Mesendoderm (in vitro differentiated cells): ENCODE data around the gene VPS11.

Source experiments
- DNase-seq: peaks from one replicate; pipeline ENCODE4 v3.0.0; 2013
- H2AK5ac ChIP-seq: 2 replicates; pipeline ENCODE4 v1.6.1; 2013; ENCODE audit warnings: low read length, inconsistent platforms
- H2BK120ac ChIP-seq: 2 replicates; pipeline ENCODE4 v1.6.1; 2013; ENCODE audit warnings: low read depth, mild to moderate bottlenecking, low read length, moderate library complexity, mixed read lengths
- H2BK15ac ChIP-seq: replicated peaks from 2 replicates; pipeline ENCODE4 v1.6.1; 2013; ENCODE audit warnings: low read depth, mild to moderate bottlenecking, moderate library complexity
- H2BK5ac ChIP-seq: 2 replicates; pipeline ENCODE4 v1.6.1; 2013; ENCODE audit warnings: low read length, inconsistent platforms
- H3K18ac ChIP-seq: 2 replicates; pipeline ENCODE4 v1.6.1; 2013; ENCODE audit warnings: mild to moderate bottlenecking, low read length, mixed read lengths
- H3K23ac ChIP-seq: one replicate; pipeline ENCODE4 v1.6.1; 2013; ENCODE audit warnings: low read length
- H3K27ac ChIP-seq: 2 replicates; pipeline ENCODE4 v1.5.1; 2013; ENCODE audit warnings: low read depth, mild to moderate bottlenecking, inconsistent platforms, low read length, moderate library complexity
- H3K27me3 ChIP-seq: 2 replicates; pipeline ENCODE4 v1.6.1; 2013; ENCODE audit warnings: low read length, control low read depth, mild to moderate bottlenecking, inconsistent platforms; ENCODE audit not compliant: insufficient read depth, poor library complexity
- H3K36me3 ChIP-seq: 2 replicates; pipeline ENCODE4 v1.6.1; 2013; ENCODE audit warnings: low read length, inconsistent platforms; ENCODE audit not compliant: control insufficient read depth, insufficient read depth
- H3K4ac ChIP-seq: one replicate; pipeline ENCODE4 v1.6.1; 2013; ENCODE audit warnings: low read depth, mild to moderate bottlenecking, low read length, moderate library complexity
- H3K4me1 ChIP-seq: 2 replicates; pipeline ENCODE4 v1.6.1; 2013; ENCODE audit warnings: low read depth, low read length, inconsistent platforms; ENCODE audit not compliant: control insufficient read depth
- H3K4me2 ChIP-seq: 2 replicates; pipeline ENCODE4 v1.6.1; 2013; ENCODE audit warnings: low read length
- H3K4me3 ChIP-seq: 2 replicates; pipeline ENCODE4 v1.5.1; 2013; ENCODE audit warnings: mild to moderate bottlenecking, low read length
- H3K56ac ChIP-seq: one replicate; pipeline ENCODE4 v1.6.1; 2013; ENCODE audit warnings: low read length
- H3K79me1 ChIP-seq: 2 replicates; pipeline ENCODE4 v1.6.1; 2013; ENCODE audit warnings: low read length, inconsistent platforms
- H3K79me2 ChIP-seq: 2 replicates; pipeline ENCODE4 v1.6.1; 2013; ENCODE audit warnings: mild to moderate bottlenecking, low read length; ENCODE audit not compliant: control insufficient read depth, insufficient read depth
- H3K9ac ChIP-seq: 2 replicates; pipeline ENCODE4 v1.6.1; 2013; ENCODE audit warnings: low read length, inconsistent platforms
- H4K5ac ChIP-seq: one replicate; pipeline ENCODE4 v1.6.1; 2013; ENCODE audit warnings: low read length
- H4K8ac ChIP-seq: one replicate; pipeline ENCODE4 v1.6.1; 2013; ENCODE audit warnings: low read depth, mild to moderate bottlenecking, control low read depth, low read length, moderate library complexity
- WGBS: extraction: QIAGEN DNeasy Blood & Tissue Kit; methylation state at CpG from one replicate; pipeline ENCODE4 v1.1.7; 2013; ENCODE audit warnings: low lambda C conversion rate, missing lambda C conversion rate; ENCODE audit not compliant: insufficient coverage; ENCODE audit errors: extremely low coverage; 5-methylcytosine and 5-hydroxymethylcytosine counted together

VPS11 gene

DNA sequence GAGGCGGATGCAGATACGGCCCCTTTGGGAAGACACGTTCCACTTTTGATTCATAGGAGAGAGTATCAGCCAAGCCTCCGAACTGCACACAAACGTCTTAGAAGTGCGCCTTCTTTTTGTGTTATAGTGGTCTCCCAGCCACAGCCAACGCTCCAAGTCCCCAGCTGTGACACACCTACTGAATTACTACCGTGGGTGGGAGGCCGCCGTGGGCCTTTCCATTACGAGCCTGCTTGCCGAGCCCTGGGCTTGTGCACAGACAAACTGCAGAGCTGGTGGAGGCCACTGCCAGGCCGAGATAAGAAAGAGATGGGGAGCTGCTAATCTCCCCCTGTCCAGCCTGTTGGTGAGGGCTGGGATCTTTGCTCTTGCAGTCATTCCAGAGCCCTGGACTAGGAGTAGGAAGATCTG lies 17.8 kb downstream of the VPS11 start:
- peak overlapping the region; percentile 67 for H3K4me3 ChIP-seq
- no peak overlapping the region for H2BK5ac ChIP-seq
- no peak overlapping the region for H2AK5ac ChIP-seq
- H3K27me3 ChIP-seq = no peaks in the 10 kb centered on the region
- H3K18ac ChIP-seq = no peak overlapping the region
- H3K9ac ChIP-seq = peak overlapping the region; percentile 83
- no peak overlapping the region for H3K4ac ChIP-seq
- H3K56ac ChIP-seq = peak overlapping the region; percentile 91
- peaks cover 7% of the 10 kb centered on the region for H3K79me2 ChIP-seq
- H2BK15ac ChIP-seq = no peak overlapping the region
- peaks cover 4% of the 10 kb centered on the region for H3K36me3 ChIP-seq
- no peak for DNase-seq
- peak overlapping the region; percentile 30 for H3K4me2 ChIP-seq
- H3K4me1 ChIP-seq = peaks cover 5% of the 10 kb centered on the region
- H3K79me1 ChIP-seq = peaks cover 6% of the 10 kb centered on the region
- H3K23ac ChIP-seq = no peak overlapping the region
- no peak overlapping the region for H3K27ac ChIP-seq
- H4K5ac ChIP-seq = no peak overlapping the region
- no peak overlapping the region for H4K8ac ChIP-seq
- WGBS = no CpG with 5 or more reads among the region's 13 CpGs
- no peak overlapping the region for H2BK120ac ChIP-seq

DNA sequence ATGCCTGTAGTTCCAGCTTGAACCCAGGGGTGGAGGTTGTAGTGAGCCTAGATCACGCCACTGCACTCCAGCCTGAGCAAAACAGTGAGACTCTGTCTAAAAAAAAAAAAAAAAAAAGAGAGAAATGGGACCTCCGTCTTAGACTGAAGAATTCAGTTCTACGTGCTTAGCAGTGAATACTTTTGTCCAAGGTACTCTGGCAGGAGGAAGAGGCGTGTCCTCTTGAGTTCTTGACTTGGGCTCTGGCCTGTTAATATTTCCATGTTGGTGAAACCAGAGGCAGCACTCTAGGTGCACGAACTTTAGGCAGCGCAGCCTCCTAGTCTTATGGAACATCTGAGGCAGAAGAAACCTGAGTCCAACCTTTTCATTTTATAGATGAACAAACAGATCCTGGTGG lies 19.5 kb downstream of the VPS11 start:
- no peak overlapping the region for H2BK120ac ChIP-seq
- no peaks in the 10 kb centered on the region for H3K36me3 ChIP-seq
- H3K9ac ChIP-seq = no peak overlapping the region
- H2BK5ac ChIP-seq = no peak overlapping the region
- no peak overlapping the region for H3K4me3 ChIP-seq
- H4K5ac ChIP-seq = no peak overlapping the region
- no peak overlapping the region for H3K27ac ChIP-seq
- no peak overlapping the region for H3K4ac ChIP-seq
- DNase-seq = no peak
- no peak overlapping the region for H4K8ac ChIP-seq
- no CpG with 5 or more reads among the region's 6 CpGs for WGBS
- H3K4me2 ChIP-seq = no peak overlapping the region
- H3K56ac ChIP-seq = no peak overlapping the region
- peaks cover 7% of the 10 kb centered on the region for H3K79me2 ChIP-seq
- no peak overlapping the region for H3K23ac ChIP-seq
- peaks cover 6% of the 10 kb centered on the region for H3K79me1 ChIP-seq
- H2BK15ac ChIP-seq = no peak overlapping the region
- H2AK5ac ChIP-seq = no peak overlapping the region
- no peaks in the 10 kb centered on the region for H3K27me3 ChIP-seq
- H3K4me1 ChIP-seq = peaks cover 5% of the 10 kb centered on the region
- no peak overlapping the region for H3K18ac ChIP-seq

DNA sequence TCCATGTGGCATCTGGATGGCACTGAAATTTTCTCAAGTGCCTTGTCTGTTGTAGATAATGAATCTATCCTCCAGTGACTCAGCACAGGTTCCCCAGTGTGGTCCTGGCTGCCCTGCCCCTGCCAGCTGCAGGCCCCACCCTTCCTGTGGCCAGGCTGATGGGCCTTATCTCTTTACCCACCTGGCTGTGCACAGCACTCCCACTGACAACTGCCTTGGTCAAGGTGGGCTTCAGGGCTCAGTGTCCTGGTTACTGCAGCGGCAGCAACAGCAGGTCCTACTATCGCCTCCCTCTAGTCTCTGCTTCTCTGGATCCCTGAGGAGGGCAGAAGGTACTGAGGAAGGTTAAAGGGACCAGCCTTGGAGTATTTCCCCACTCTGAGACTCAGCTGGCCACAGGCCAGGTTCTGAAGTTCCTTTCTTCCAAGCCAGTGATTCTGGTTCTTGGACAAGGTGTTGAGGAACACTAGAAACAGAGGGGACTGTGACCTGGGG lies 20.2 kb downstream of the VPS11 start:
- no peak overlapping the region for H3K4me2 ChIP-seq
- H3K4me3 ChIP-seq = no peak overlapping the region
- H3K27me3 ChIP-seq = no peaks in the 10 kb centered on the region
- H2BK15ac ChIP-seq = no peak overlapping the region
- H3K79me2 ChIP-seq = peaks cover 12% of the 10 kb centered on the region
- H2AK5ac ChIP-seq = no peak overlapping the region
- H3K36me3 ChIP-seq = no peaks in the 10 kb centered on the region
- no CpG with 5 or more reads among the region's 2 CpGs for WGBS
- H3K23ac ChIP-seq = no peak overlapping the region
- no peak overlapping the region for H4K5ac ChIP-seq
- no peak overlapping the region for H3K9ac ChIP-seq
- no peak overlapping the region for H3K56ac ChIP-seq
- no peak for DNase-seq
- H4K8ac ChIP-seq = no peak overlapping the region
- no peak overlapping the region for H3K27ac ChIP-seq
- no peak overlapping the region for H2BK120ac ChIP-seq
- no peak overlapping the region for H2BK5ac ChIP-seq
- H3K79me1 ChIP-seq = peaks cover 11% of the 10 kb centered on the region
- H3K4me1 ChIP-seq = peaks cover 6% of the 10 kb centered on the region
- no peak overlapping the region for H3K18ac ChIP-seq
- H3K4ac ChIP-seq = no peak overlapping the region

DNA sequence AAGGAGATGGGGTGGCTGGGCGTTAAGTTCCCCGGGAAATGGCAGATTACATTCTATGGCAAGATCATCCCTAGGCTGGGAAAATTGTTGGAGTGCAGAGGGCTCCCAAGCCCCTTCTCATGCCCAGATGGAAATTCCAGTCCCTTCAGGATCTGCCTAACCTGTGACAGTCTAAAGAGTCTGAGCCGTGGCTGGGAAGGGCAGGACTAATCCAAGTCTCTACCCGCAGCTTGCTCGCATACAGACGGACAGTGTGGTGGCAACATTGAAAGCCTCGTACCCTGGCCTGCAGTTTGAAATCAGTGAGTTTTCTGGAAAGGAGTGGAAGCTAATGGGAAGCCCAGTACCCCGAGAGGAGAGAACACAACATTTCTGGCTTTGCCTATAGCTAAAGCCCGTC lies 20.8 kb downstream of the VPS11 start:
- Histone ChIP-seq H3K18ac (no peak overlapping the region), H3K79me2 (peaks cover 19% of the 10 kb centered on the region), H3K23ac (no peak overlapping the region), H3K79me1 (peaks cover 17% of the 10 kb centered on the region), H2BK120ac (no peak overlapping the region), H4K5ac (no peak overlapping the region), H2BK5ac (no peak overlapping the region), H3K36me3 (peaks cover 5% of the 10 kb centered on the region), H3K4me2 (no peak overlapping the region), H3K56ac (no peak overlapping the region), H3K4me1 (peaks cover 8% of the 10 kb centered on the region), H3K27me3 (no peaks in the 10 kb centered on the region), H2AK5ac (no peak overlapping the region), H3K27ac (no peak overlapping the region), H2BK15ac (no peak overlapping the region), H4K8ac (no peak overlapping the region), H3K9ac (no peak overlapping the region), H3K4me3 (no peak overlapping the region), H3K4ac (no peak overlapping the region)
- no CpG with 5 or more reads among the region's 9 CpGs for WGBS
- no peak for DNase-seq

DNA sequence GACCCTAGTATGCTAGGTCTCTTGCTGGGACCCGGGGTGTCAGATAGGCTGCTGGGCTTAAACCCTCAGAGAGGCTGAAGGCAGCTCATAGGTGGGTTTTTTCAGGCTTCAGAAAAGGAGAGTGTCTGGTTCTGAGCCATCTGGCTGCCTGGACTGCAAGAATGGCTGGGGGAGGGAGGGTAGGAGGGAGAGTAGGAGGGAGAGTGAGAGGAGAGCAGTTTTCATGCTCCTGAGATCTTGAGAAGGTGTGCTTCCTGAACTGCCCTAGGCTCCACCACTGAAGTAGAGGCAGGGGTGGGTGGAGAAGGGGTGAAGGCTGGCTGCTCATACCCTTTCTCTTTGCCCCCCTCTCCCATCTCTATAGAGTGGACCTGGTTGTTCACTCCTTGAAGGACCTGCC lies 21.7 kb downstream of the VPS11 start:
- WGBS = no CpG with 5 or more reads among the region's 1 CpG
- peaks cover 6% of the 10 kb centered on the region for H3K36me3 ChIP-seq

DNA sequence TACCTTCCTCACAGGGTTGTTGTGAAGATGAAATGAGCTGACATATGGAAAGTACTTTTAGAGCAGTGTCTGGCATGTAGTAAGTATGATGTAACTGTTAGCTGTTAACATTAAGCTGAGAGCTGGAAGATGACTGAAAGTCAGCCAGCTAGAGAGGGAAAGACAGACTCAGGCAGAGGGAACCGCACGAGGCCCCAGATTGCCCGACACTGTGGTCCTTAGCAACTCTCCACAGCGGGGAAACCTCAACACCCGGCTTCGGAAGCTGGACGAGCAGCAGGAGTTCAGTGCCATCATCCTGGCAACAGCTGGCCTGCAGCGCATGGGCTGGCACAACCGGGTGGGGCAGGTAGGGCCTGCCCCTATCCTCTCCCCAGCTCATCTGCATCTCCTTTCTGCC lies 23.6 kb downstream of the VPS11 start:
- peaks cover 12% of the 10 kb centered on the region for H3K79me1 ChIP-seq
- no peak overlapping the region for H3K4ac ChIP-seq
- H4K5ac ChIP-seq = no peak overlapping the region
- no peak overlapping the region for H3K56ac ChIP-seq
- no peak overlapping the region for H2BK5ac ChIP-seq
- peaks cover 6% of the 10 kb centered on the region for H3K36me3 ChIP-seq
- DNase-seq = no peak
- no peak overlapping the region for H3K4me3 ChIP-seq
- no peak overlapping the region for H2BK15ac ChIP-seq
- WGBS = no CpG with 5 or more reads among the region's 9 CpGs
- H3K23ac ChIP-seq = no peak overlapping the region
- H4K8ac ChIP-seq = no peak overlapping the region
- H3K27me3 ChIP-seq = no peaks in the 10 kb centered on the region
- peaks cover 4% of the 10 kb centered on the region for H3K4me1 ChIP-seq
- H3K27ac ChIP-seq = no peak overlapping the region
- no peak overlapping the region for H3K4me2 ChIP-seq
- no peak overlapping the region for H3K18ac ChIP-seq
- H3K79me2 ChIP-seq = peaks cover 29% of the 10 kb centered on the region
- H2BK120ac ChIP-seq = no peak overlapping the region
- no peak overlapping the region for H2AK5ac ChIP-seq
- H3K9ac ChIP-seq = no peak overlapping the region

More for the DNA sequence above, 21.7 kb downstream of the VPS11 start:
- no peak overlapping the region for H3K4me3 ChIP-seq
- no peak for DNase-seq
- H3K79me2 ChIP-seq = peaks cover 28% of the 10 kb centered on the region
- H3K27ac ChIP-seq = no peak overlapping the region
- no peak overlapping the region for H3K23ac ChIP-seq
- no peak overlapping the region for H2AK5ac ChIP-seq
- H3K18ac ChIP-seq = no peak overlapping the region
- H2BK15ac ChIP-seq = no peak overlapping the region
- H2BK5ac ChIP-seq = no peak overlapping the region
- no peak overlapping the region for H4K8ac ChIP-seq
- H4K5ac ChIP-seq = no peak overlapping the region
- peaks cover 18% of the 10 kb centered on the region for H3K79me1 ChIP-seq
- H3K4me2 ChIP-seq = no peak overlapping the region
- H3K56ac ChIP-seq = peak overlapping the region; percentile 2
- H3K4ac ChIP-seq = no peak overlapping the region
- peaks cover 8% of the 10 kb centered on the region for H3K4me1 ChIP-seq
- no peaks in the 10 kb centered on the region for H3K27me3 ChIP-seq
- no peak overlapping the region for H3K9ac ChIP-seq
- no peak overlapping the region for H2BK120ac ChIP-seq
